Right hindlimb (tissue), 1 donor: ENCODE data around the gene KLHL30.
"Not testable (repeated sequence)": the region's sequence is repeated elsewhere in the genome, so short reads cannot be mapped to it uniquely, and the experiment has no call there.

ENCODE experiments used
- DNase-seq: peaks from one replicate; pipeline ENCODE4 v3.0.0-alpha.2; 2018

Gene KLHL30

DNA sequence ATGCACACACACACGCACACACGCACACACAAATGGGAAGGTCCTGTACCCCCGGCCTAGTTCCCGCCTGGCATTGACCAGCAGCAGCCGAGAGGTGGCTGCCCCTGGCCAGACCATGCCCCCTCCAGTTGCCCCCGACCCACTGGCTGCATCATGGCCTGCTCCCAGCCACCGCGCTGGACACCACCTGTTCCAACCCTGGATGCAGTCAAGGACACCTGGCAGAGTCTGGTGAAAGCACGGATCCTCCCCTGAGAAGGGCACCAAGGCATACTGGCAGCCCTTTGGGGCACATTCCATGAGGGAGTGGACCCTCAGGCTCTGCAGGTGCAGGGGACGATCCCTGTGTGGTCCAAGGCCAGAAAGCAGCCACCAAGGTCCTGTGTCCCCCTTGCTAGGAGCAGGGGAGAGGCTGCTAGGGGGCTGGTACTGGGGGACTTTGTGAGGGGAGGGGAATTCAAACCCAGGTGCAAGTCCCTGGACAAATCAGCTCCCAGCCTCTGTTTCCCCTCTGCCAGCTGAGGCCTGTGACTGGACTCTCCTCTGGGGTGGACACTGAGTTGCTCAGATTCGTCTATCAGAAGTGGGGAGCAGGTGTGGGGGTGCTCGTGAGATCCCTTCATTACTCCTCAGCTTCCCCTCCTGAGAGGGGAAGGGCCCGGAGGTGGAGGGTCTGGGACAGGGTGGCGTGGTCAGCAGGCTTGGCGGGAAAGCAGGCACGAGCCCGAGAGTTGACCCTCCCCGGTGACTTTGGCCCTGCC lies 34.8 kb upstream of the KLHL30 start:
- no peak for DNase-seq

- DNase-seq = no peak
Observed at GRCh38 chr2:238104226-238104690, 34.2 kb upstream of the KLHL30 start.

DNA sequence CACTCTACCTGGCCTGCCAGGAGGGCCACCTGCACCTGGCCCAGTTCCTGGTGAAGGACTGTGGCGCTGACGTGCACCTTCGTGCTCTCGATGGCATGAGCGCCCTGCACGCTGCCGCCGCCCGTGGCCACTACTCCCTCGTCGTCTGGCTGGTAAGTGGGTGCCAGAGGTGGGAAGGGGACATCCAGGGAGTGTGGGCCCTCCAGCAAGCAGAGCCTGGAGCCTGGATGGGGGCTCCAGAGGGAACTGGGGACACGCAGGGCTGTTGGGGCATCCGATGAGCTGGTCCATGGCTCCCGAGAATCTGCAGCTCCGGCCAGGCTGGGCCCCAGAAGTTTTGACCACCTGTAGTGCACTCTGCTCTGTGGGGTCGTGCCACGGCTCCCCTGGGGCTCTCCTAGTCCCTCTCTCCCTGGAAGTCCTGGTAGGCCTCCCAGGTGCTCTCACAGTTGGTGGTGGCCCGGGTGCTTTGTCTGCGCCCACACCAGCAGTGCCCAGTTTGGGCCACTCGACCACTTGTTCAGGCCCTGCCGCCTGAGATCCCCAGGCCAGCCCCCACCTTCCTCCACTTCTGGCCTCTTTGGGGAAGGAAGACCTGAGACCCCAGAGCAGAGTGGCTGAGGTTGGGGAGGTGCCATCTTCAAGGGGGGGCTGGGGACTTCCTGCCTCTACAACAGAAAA lies 33.6 kb upstream of the KLHL30 start:
- DNase-seq = no peak

GRCh38 chr2:238105506-238106338 lies 32.7 kb upstream of the KLHL30 start:
- peak; percentile 12 for DNase-seq

- peak; percentile 14 for DNase-seq
Observed at GRCh38 chr2:238106339-238106697, 32.1 kb upstream of the KLHL30 start.

GRCh38 chr2:238106698-238107524 lies 31.6 kb upstream of the KLHL30 start:
- peak; percentile 33 for DNase-seq

DNA sequence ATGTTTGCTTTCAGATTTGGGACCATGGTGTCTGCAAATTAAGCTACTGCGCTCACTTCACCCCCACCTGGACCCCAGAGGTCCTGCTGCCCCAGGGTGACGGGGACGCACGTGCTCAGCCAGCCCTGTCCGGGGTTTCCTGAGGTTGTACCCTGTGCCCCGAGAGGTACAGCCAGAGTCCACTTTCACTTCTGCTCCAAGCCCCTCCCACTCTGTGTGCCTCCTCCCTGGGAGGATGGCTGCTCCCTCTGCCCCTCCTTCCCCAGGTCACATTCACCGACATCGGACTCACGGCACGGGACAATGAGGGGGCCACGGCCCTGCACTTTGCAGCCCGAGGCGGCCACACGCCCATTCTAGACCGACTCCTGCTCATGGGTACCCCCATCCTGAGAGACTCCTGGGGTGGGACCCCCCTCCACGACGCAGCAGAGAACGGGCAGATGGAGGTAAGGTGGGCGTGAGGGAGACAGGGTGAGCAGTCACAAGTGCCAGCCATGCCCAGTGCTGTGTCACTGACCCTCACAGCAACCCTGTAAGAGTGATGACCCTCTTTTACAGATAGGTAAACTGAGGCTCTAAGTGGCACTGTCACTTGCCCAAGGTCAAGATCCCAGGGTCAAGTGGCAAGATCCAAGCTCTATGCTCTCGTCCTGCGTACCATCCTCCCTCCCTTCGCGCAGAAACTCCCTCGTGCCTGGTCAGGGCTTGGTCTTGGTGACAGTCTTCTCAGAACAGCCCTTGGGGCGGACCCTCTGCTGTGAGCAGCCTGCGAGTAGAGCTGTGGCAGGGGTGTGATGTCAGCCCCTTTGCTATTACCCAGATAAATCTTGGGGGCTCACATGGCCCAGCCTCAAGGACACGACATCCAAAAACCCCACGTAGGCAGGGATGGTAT lies 30.7 kb upstream of the KLHL30 start:
- DNase-seq = peak; percentile 15

- DNase-seq = peak; percentile 43
Observed at GRCh38 chr2:238108423-238109183, 29.9 kb upstream of the KLHL30 start.

GRCh38 chr2:238113611-238114010 lies 24.9 kb upstream of the KLHL30 start:
- no peak for DNase-seq

DNA sequence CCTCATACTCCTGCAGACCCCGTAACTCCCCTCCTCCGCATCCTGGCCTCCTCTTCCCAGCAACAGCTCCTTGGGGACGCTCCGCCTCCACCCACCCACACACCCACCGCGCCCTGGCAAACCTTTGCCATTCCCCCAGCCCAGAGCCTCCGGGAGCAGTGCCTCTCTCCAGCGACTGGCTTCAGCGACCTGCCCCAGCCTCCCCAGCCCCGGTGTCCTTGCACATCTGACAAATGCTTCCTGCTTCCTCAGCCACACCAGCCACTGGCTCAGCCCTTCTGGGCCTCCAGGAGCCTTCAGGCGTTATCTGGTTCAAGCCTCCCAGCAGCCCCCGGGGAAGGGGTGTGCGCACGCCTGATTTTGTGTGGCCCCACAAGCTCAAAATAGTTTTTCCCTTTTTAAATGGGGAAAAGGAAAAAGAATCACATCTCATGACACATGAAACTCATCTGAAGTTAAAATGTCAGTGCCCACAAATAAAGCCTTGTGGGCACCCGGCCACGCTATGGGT lies 24.1 kb upstream of the KLHL30 start:
- no peak for DNase-seq

GRCh38 chr2:238114851-238115660 lies 23.4 kb upstream of the KLHL30 start:
- DNase-seq = no peak

GRCh38 chr2:238115709-238116108 lies 22.8 kb upstream of the KLHL30 start:
- not testable (repeated sequence) for DNase-seq

DNA sequence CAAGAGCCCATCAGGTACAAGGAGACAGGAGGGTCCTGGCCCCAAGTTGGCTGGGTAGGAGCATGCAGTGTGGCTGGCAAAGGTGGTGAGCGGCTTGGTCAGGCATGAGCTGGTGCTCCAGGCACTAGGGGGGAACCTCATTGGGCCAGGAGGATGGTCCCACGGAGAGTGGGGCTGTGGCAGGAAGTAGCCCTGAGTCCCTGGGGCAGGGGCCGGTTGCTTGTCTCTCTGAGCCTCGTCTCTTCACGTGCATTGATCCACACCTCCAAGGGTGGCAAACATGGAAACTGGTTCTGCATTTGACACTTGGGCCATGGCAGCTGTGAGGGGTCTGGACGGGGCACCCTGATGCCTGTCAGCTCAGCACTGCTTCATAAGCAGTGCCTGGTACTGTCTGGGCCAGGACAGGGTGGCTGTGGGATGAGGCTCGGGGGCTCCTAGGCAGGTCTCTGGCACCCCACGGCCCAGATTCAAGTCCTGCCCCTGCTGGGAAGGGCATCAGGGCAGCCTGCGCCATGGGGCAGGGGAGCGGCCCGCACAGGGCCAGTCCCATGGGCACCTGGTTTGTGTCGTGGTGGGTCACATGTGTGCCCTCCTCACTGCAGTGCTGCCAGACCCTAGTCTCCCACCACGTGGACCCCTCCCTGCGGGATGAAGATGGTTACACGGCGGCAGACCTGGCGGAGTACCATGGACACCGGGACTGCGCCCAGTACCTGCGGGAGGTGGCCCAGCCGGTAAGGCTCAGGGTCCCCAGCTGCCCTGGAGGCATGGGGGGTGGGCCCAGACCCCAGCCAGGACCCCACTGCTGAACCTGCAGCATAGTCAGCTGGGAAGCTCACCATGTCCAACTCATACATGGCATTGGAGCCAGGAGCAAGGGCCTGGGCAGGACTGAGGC lies 21.9 kb upstream of the KLHL30 start:
- no peak for DNase-seq

- DNase-seq = no peak
Observed at GRCh38 chr2:238117199-238118154, 21.0 kb upstream of the KLHL30 start.

- DNase-seq = no peak
Observed at GRCh38 chr2:238119756-238120462, 18.6 kb upstream of the KLHL30 start.

DNA sequence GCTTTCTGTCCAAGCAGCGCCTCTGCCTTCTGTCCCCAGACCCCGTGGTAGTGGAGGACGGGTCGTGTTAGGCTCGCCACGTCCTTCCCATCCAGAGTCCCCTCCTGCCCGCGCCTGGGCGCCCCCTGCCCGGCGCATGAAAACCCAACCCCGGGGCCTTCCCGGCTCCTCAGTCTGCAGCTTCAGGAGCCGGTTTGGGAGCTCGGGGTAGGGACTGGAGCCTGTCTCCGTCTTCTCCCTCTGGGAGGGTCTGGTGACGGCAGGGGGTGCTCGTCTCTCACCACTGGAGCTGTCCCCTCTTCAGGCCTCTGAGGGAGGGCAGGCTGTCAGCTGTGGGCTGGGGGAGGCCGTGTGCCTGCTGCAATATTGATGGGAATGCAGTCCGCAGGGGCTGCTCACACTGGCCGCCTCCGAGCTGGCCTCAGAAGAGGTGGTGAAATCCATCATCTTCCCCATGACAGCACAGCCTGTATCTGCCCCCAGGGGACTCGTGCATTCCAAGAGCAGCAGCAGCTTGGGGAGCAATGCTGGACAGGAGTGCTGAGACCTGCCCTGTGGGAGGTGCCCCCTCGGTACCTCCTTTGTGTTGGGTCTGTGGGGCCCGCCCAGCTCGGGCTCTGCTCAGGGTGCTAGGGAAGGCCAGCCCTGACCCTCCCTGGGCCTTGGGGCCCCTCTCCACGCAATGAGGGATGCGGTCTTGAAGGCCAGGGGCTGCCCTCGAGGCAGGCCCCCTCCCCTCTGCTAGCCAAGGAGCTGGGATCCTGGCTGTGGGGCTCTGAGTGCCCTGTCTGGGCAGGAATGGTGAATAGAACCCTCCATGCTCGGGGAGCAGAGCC lies 17.8 kb upstream of the KLHL30 start:
- DNase-seq = peak; percentile 60
